Measurements from ENCODE around the gene MEGF11.
A peak's percentile ranks its signal among the peaks of the same experiment; 100 is the strongest.
"Not testable (repeated sequence)": the region's sequence is repeated elsewhere in the genome, so short reads cannot be mapped to it uniquely, and the experiment has no call there.

Gene MEGF11

DNA sequence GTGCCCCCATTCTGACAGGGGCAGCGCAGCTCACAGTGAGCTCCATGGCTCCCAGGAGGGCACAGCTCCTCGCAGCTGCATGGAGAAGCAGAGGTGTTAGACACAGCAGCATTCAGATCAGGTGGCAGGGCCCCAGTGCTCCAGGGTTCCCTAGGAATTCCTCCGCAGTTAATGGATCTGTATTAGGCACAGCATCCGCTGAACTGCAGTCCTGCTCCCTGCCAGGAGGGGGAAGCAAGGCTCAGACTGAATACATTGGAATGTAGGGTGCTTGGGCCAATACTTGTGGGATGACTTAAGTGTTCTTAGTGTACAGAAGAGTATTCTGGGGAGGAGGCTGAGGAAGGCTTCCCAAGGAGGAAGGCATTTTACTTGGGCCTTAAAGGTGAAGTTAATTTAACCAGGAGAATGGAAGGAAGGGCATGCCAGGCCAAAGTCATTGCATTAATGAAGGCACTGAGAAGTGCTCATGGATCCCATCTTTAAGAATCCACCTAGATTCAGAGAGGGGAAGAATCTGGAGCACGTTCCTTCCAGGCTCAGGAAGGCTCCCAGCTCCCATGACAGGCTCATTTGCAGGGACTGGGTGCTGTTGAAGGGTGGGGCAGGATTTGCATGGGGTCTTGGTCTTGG, 272.6 kb downstream of the MEGF11 start:
- ChIA-PET CTCF (interaction anchor here (0.9 to 1.2 kb wide), 3 partner anchors 12 to 316 kb away, joined by 3 to 5 read pairs (median 4); no protein-coding TSS in a partner anchor), POLR2A (no interaction called here)
- DNase-seq (ENCODE audit: extremely low spot score) = peak; percentile 66
- TF ChIP-seq FOXM1 (IDR thresholded peaks at IDR 0.05; ENCODE audit: borderline replicate concordance) = no peak
- TF ChIP-seq ELF4 (IDR thresholded peaks at IDR 0.05) = no peak
- TF ChIP-seq L3MBTL2 (conservative IDR thresholded peaks at IDR 0.05) = no peak
- TF ChIP-seq TARDBP (IDR thresholded peaks at IDR 0.05) = no peak
- TF ChIP-seq BHLHE40 (IDR thresholded peaks at IDR 0.05; ENCODE audit: borderline replicate concordance) = no peak
- no peak for TF ChIP-seq FOXK2 (IDR thresholded peaks at IDR 0.05)
- TF ChIP-seq, protein P1, sequence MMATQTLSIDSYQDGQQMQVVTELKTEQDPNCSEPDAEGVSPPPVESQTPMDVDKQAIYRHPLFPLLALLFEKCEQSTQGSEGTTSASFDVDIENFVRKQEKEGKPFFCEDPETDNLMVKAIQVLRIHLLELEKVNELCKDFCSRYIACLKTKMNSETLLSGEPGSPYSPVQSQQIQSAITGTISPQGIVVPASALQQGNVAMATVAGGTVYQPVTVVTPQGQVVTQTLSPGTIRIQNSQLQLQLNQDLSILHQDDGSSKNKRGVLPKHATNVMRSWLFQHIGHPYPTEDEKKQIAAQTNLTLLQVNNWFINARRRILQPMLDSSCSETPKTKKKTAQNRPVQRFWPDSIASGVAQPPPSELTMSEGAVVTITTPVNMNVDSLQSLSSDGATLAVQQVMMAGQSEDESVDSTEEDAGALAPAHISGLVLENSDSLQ (IDR thresholded peaks at IDR 0.05) = no peak
- no peak for TF ChIP-seq NFRKB (IDR thresholded peaks at IDR 0.05)
- TF ChIP-seq HDGF (IDR thresholded peaks at IDR 0.05; ENCODE audit: borderline replicate concordance) = no peak
- no peak for TF ChIP-seq ZNF384 (IDR thresholded peaks at IDR 0.05)
- no peak for TF ChIP-seq CTBP1 (IDR thresholded peaks at IDR 0.05; ENCODE audit: borderline replicate concordance)
- TF ChIP-seq SP1 (IDR thresholded peaks at IDR 0.05) = no peak
- TF ChIP-seq ARNT (IDR thresholded peaks at IDR 0.05) = no peak
- TF ChIP-seq SUZ12 (IDR thresholded peaks at IDR 0.05) = no peak
- TF ChIP-seq LEF1 (IDR thresholded peaks at IDR 0.05; ENCODE audit: borderline replicate concordance) = no peak
- TF ChIP-seq FOXA1 (IDR thresholded peaks at IDR 0.05) = no peak

DNA sequence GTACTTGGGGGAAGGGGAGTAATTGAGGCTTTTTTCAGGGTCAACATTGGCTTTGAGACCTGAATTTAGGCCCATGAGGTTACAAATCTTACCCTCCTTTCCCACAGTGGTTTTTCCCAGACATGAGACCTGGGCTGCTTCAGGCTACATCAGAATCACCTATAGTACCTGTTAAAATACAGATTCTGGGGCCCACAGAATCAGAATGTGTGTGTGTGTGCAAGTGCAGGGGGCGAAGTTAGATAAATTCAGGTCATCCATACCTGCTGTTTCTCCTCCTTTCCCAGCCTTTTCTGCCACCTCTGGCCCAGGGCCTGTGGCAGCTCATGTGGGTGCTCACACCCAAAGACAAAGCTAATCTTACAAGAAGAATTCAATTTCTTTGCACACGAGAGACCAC, 273.7 kb downstream of the MEGF11 start:
- TF ChIP-seq FOXA1 (IDR thresholded peaks at IDR 0.05) (no peak), FOXK2 (IDR thresholded peaks at IDR 0.05) (no peak), L3MBTL2 (conservative IDR thresholded peaks at IDR 0.05) (no peak), HDGF (IDR thresholded peaks at IDR 0.05; ENCODE audit: borderline replicate concordance) (no peak), FOXM1 (IDR thresholded peaks at IDR 0.05; ENCODE audit: borderline replicate concordance) (no peak), CTBP1 (IDR thresholded peaks at IDR 0.05; ENCODE audit: borderline replicate concordance) (no peak), SP1 (IDR thresholded peaks at IDR 0.05) (no peak), TARDBP (IDR thresholded peaks at IDR 0.05) (no peak)
- POLR2A ChIA-PET = interaction anchor here (1.7 kb wide), 1 partner anchor 369 kb away, joined by 3 read pairs; no protein-coding TSS in a partner anchor
- CTCF ChIA-PET = interaction anchor here (0.6 to 1.2 kb wide), 2 partner anchors 12 to 13 kb away, joined by 4 to 5 read pairs; no protein-coding TSS in a partner anchor
- no peak for DNase-seq (ENCODE audit: extremely low spot score)

- ChIA-PET CTCF (interaction anchor here (0.6 to 1.2 kb wide), 2 partner anchors 12 to 14 kb away, joined by 4 to 5 read pairs; no protein-coding TSS in a partner anchor), POLR2A (interaction anchor here (1.7 kb wide), 1 partner anchor 368 kb away, joined by 3 read pairs; no protein-coding TSS in a partner anchor)
- DNase-seq (ENCODE audit: extremely low spot score) = no peak
- TF ChIP-seq BHLHE40 (IDR thresholded peaks at IDR 0.05; ENCODE audit: borderline replicate concordance) (no peak), SUZ12 (IDR thresholded peaks at IDR 0.05) (no peak), L3MBTL2 (conservative IDR thresholded peaks at IDR 0.05) (no peak), FOXK2 (IDR thresholded peaks at IDR 0.05) (no peak), CTBP1 (IDR thresholded peaks at IDR 0.05; ENCODE audit: borderline replicate concordance) (no peak), LEF1 (IDR thresholded peaks at IDR 0.05; ENCODE audit: borderline replicate concordance) (no peak), ZNF384 (IDR thresholded peaks at IDR 0.05) (no peak), TARDBP (IDR thresholded peaks at IDR 0.05) (no peak), FOXM1 (IDR thresholded peaks at IDR 0.05; ENCODE audit: borderline replicate concordance) (no peak), ELF4 (IDR thresholded peaks at IDR 0.05) (no peak), SP1 (IDR thresholded peaks at IDR 0.05) (no peak), ARNT (IDR thresholded peaks at IDR 0.05) (no peak), NFRKB (IDR thresholded peaks at IDR 0.05) (no peak), HDGF (IDR thresholded peaks at IDR 0.05; ENCODE audit: borderline replicate concordance) (no peak), FOXA1 (IDR thresholded peaks at IDR 0.05) (no peak)
- TF ChIP-seq, protein P1 (IDR thresholded peaks at IDR 0.05) = no peak
These were observed 274.2 kb downstream of the MEGF11 start for GRCh38 chr15:65979316-65979715.

- TF ChIP-seq SUZ12 (IDR thresholded peaks at IDR 0.05) = no peak
- TF ChIP-seq HDGF (IDR thresholded peaks at IDR 0.05; ENCODE audit: borderline replicate concordance) = no peak
- no peak for TF ChIP-seq FOXM1 (IDR thresholded peaks at IDR 0.05; ENCODE audit: borderline replicate concordance)
- TF ChIP-seq NFRKB (IDR thresholded peaks at IDR 0.05) = no peak
- TF ChIP-seq L3MBTL2 (conservative IDR thresholded peaks at IDR 0.05) = no peak
- no peak for TF ChIP-seq SP1 (IDR thresholded peaks at IDR 0.05)
- no peak for TF ChIP-seq TARDBP (IDR thresholded peaks at IDR 0.05)
- TF ChIP-seq CTBP1 (IDR thresholded peaks at IDR 0.05; ENCODE audit: borderline replicate concordance) = no peak
- TF ChIP-seq LEF1 (IDR thresholded peaks at IDR 0.05; ENCODE audit: borderline replicate concordance) = no peak
- no peak for TF ChIP-seq ARNT (IDR thresholded peaks at IDR 0.05)
- no peak for TF ChIP-seq FOXK2 (IDR thresholded peaks at IDR 0.05)
- no peak for TF ChIP-seq ZNF384 (IDR thresholded peaks at IDR 0.05)
- TF ChIP-seq, protein P1 (IDR thresholded peaks at IDR 0.05) = no peak
- no peak for TF ChIP-seq ELF4 (IDR thresholded peaks at IDR 0.05)
- TF ChIP-seq BHLHE40 (IDR thresholded peaks at IDR 0.05; ENCODE audit: borderline replicate concordance) = no peak
- no peak for TF ChIP-seq FOXA1 (IDR thresholded peaks at IDR 0.05)
- ChIA-PET POLR2A (no interaction called here), CTCF (no interaction called here)
- no peak for DNase-seq (ENCODE audit: extremely low spot score)
These were observed 275.4 kb downstream of the MEGF11 start for GRCh38 chr15:65978110-65978509.

GRCh38 chr15:65976196-65976595, 277.4 kb downstream of the MEGF11 start:
- DNase-seq (ENCODE audit: extremely low spot score); CTCF ChIA-PET; POLR2A ChIA-PET: not testable (repeated sequence)

DNA sequence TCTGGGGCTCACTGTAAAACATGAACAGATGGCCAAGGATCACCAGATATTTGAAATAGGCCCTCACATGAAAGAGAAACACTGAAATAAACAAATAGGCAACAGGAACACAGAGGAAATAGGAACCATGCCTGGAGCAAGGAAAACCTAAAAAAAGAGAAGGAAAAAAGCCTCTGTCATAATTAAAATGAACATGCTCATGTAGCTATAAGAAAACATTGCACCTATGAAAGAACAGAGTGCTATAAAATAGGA, 281.9 kb downstream of the MEGF11 start:
- POLR2A ChIA-PET = no interaction called here
- no peak for TF ChIP-seq TARDBP (IDR thresholded peaks at IDR 0.05)
- TF ChIP-seq, protein P1 (IDR thresholded peaks at IDR 0.05) = no peak
- CTCF ChIA-PET = no interaction called here
- DNase-seq (ENCODE audit: extremely low spot score) = no peak
